T-helper 1 cell (primary cell): ENCODE measurements around the gene TOR3A.

Source experiments
- DNase-seq, 5 donors: peaks; one replicate each; pipeline ENCODE4 v3.0.0-alpha.2; 2012 to 2020

Gene TOR3A

DNA sequence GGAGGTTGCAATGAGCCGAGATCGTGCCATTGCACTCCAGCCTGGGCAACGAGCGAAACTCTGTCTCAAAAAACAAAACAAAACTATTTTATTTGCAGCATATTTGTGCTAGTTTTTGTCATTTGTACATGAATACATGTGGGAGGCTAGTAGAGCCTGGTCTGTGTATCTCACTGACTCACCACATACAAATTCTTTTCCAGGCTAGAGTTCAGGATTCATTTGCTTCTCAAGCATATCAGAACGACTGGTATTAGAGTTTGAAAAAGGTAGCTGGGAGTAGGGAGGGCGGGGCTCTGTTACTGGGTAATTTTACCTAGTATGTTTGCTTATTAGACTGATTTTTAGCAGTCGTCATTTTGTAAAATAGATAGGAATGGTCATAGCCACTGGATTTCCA is 4.5 kb upstream of the TOR3A start:
- no peak for DNase-seq

- DNase-seq: peak in 4 of 5 donors; percentile 24 to 70 (median 40)
These were observed 2.6 kb upstream of the TOR3A start for GRCh38 chr1:179079113-179079761.

- DNase-seq: peak; percentile 14 to 50 (median 41)
These were observed 794 bp upstream of the TOR3A start for GRCh38 chr1:179080866-179081686.

DNA sequence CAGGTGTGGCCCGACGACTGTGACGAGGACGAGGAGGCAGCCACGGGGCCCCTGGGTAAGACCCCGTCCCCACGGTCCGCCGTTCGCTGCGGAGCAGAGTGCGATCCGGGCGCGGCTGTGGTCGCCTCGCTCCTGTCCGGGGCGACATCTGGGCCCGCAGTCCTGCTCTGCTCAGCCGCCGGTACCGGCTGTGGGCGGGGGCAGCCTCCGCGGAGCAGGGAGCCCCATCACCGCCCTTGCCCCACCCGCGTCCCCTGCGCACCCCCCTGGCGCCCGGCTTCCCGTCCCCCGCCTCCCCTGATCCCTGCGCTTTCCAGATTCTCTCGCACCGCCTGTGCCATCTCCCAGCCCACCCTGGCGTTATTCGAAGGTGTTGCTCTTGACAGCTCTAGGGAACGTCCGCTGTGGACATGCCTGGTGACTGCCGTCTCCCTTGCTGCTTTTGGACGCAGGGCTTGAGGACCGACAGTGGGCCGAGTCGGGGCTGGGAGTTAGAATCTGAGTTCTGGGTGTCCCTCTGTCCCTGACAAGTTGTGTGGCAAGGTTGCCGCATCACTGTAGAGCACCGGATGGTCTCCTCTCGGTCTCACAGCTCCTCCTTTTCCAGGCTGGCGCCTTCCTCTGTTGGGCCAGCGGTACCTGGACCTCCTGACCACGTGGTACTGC is 596 bp downstream of the TOR3A start:
- DNase-seq: peak; percentile 11 to 40 (median 24)

- peak in 3 of 5 donors; percentile 15 to 40 (median 17) for DNase-seq
These were observed 1.1 kb downstream of the TOR3A start for GRCh38 chr1:179082999-179083335.

GRCh38 chr1:179083533-179083932 is 1.7 kb downstream of the TOR3A start:
- no peak for DNase-seq

DNA sequence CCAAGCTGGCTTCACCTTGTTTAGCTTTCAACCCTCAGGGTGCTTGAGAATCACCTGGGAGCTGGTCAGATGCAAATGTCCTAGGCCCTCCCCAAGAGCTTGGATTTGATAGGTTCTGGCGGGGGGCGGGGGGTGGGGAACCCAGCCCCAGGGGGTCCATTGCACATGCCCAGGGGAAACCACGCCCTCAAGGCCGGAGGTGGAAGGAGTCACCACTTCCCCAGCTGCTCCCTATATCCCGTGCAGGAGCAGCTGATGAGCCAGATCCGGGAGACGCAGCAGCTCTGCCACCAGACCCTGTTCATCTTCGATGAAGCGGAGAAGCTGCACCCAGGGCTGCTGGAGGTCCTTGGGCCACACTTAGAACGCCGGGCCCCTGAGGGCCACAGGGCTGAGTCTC is 5.8 kb downstream of the TOR3A start:
- no peak for DNase-seq

GRCh38 chr1:179089827-179090482 is 8.1 kb downstream of the TOR3A start:
- DNase-seq: no peak

DNA sequence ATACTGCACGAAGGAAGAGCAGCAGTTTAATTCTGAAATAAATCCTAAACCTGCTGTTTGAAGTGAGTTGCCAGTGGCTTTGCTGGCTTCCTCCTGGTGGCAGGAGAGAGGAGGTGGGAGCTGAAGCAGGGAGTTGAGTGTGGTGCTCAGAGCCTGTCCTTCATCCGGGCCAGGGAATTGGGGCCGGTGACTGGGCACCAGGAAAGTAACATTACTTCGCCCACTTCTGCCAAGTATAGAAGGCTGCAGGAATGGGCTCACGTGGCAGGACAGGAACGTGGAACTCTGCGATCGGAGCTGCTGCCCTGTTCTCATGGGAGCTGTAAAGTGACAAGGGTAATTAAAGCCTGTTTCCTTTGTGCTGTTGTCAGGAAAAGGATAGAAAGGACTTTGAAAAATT is 8.7 kb downstream of the TOR3A start:
- DNase-seq: no peak

DNA sequence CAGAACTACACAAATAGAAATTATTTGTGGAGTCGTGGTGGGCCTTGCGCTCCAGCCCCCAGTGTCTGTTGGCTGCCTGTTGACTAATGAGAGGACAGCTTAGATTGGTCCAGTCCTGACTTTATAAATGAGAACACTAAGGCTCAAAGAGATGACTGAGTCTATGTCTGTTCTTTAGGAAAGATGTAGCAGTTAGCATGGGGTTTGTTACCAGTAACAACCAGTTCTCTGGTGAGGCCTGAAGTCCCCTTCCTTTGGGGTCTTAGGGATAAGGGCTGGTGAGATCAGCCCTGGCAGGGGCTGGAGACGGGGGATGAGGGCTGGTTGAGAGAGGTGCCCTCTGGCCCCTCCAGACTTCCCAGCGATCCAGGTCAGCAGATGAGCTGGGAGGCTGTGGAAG is 9.1 kb downstream of the TOR3A start:
- DNase-seq: no peak

DNA sequence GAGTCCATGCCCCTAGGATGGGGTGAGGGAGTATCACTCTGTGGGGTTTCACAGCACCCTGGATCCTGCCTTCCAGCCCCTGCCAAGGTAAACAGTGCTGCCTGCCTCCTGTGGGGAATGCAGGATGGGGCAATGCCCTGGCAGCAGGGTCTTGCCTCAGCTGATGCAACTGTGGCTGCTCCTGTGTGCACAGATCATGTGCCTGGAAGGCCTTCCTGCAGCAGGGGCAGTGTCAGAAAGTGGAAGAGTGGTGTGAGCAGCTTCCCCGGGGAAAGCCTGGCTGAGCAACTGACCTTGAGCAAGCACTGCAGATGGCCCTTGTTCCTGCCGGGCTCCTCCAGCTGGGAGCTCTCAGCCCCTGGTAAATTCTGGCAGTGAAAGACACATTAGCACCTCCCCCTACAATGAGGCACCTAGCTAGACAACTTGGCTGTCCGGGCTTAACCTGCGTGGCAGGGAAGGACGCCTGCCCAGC is 9.9 kb downstream of the TOR3A start:
- no peak for DNase-seq

GRCh38 chr1:179092896-179093461 is 11.1 kb downstream of the TOR3A start:
- DNase-seq: no peak

DNA sequence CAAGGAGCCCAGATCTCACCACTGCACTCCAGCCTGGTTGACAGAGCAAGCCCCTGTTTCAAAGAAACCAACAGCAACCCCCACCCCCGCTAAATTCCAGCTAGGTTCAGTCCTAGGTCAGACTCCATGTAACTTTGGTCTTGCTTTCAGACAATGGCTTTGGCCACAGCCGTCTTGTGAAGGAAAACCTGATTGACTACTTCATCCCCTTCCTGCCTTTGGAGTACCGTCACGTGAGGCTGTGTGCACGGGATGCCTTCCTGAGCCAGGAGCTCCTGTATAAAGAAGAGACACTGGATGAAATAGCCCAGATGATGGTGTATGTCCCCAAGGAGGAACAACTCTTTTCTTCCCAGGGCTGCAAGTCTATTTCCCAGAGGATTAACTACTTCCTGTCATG is 12.9 kb downstream of the TOR3A start:
- no peak for DNase-seq

DNA sequence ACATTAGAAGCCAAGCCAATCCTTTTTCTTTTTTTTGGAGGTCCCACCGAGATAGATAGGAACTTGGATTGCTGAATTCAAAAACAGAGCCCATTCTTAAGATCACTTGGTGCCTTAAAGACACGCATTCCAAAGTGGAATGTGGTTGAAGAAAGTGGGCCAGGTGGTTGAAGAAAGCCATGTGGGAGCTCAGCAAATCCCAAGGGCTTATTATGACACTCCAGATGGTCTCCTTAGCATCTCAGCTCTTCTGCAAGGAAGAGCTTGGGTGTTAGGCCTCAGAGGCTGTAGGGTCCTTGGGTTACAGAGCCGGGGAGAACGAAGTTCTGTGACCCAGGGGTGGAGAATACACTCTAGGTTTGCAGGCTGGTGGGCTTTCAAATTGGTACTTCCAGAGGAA is 13.5 kb downstream of the TOR3A start:
- DNase-seq: no peak

DNA sequence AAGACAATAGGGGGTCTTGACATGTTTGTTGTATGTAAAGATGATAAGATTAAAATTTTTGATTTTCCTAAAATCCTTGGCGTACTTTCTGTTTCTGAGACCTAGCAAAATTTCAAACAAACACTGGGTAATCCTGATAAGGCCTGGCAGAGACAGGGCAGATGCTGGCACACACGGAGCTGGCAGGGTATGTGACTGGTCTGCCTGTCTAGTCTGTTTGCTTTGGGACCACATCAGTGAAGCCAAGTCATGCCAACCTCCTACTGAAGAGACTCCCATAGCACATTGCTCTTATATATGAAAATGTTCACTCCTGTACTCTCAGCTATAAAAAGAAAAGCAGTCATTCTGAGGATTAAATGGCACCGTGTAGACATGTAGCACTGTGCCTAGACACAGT is 14.1 kb downstream of the TOR3A start:
- DNase-seq: no peak

- DNase-seq: no peak
These were observed 18.0 kb downstream of the TOR3A start for GRCh38 chr1:179099891-179100290.

DNA sequence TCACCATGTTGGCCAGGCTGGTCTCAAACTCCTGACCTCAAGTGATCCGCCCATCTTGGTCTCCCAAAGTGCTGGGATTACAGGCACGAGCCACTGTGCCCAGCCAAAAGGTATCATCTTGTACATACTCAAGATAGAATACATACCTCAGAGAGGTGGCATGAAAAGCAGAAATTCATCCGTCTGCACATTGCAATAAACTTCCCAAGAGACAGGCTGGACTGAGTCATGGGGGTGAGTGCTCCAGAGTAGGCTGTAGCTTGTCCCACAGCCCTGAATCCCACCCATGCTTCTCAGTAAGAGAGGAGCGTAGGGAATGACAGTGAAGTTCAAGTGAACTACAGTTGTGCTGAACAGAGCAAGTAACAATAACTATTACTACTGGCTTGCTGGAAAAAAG is 19.7 kb downstream of the TOR3A start:
- no peak for DNase-seq

GRCh38 chr1:179103999-179104398 is 22.1 kb downstream of the TOR3A start:
- DNase-seq: no peak

DNA sequence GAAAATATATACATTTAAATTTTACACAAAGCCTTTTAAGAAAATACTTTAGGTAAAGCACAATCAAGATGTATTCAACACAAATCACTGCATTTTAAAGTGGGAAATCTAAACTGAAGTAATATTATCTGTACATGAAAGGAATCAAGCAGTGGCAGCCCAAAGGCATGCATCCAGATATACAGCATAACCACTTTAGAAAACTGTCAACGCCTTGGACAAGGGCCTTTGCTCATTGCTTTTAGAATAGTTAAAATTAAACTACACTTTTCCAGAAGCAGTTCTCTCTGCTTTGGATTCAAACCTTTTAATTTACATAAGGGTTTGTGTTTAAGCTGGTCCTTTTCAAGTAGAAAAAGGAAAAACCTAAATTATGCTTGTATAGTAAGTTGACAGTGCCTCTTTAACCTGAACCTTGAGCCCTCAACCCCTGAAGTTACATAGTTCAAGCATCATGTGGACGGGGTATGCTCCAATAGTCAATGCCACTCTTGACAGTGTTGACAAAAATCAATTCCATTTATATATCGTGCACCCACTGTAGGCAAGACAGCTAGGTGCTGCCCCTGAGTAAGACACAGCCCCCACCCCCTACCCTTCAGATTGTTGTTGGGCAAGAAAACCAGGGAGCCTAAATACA is 22.9 kb downstream of the TOR3A start:
- DNase-seq: no peak

DNA sequence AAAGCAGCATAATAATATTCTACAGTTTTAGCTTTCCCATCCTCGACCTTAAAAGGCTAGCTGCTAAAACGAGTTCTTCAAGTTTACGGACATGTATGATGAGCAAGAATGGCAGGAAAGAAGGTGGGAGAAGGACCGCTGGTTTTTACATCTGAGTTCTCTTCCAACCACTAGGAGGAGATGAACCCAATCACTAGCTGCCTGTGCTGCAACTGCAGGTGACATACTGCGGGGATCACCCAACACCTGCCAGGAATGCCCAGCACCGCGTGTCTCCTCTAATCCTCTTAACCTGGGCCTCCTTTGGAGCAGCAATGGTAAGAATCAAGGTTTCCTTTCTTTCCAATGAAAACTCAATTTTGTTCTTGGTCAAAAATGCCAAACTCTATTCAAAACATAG is 23.5 kb downstream of the TOR3A start:
- no peak for DNase-seq

- no peak for DNase-seq
These were observed 26.1 kb downstream of the TOR3A start for GRCh38 chr1:179107706-179108629.
